ENCODE results near the gene MSI1. TPM values are rescaled to one million over a fixed set of nuclear protein-coding genes. Genes with fewer than 3 reads are reported as not detected.

The MSI1 gene
- total and polyA plus RNA-seq, 10 of the 15 experiments (the other 5 are each of a cell fraction or from before 2014, with no cell fraction given) = 0.04 TPM; not detected in 9

DNA sequence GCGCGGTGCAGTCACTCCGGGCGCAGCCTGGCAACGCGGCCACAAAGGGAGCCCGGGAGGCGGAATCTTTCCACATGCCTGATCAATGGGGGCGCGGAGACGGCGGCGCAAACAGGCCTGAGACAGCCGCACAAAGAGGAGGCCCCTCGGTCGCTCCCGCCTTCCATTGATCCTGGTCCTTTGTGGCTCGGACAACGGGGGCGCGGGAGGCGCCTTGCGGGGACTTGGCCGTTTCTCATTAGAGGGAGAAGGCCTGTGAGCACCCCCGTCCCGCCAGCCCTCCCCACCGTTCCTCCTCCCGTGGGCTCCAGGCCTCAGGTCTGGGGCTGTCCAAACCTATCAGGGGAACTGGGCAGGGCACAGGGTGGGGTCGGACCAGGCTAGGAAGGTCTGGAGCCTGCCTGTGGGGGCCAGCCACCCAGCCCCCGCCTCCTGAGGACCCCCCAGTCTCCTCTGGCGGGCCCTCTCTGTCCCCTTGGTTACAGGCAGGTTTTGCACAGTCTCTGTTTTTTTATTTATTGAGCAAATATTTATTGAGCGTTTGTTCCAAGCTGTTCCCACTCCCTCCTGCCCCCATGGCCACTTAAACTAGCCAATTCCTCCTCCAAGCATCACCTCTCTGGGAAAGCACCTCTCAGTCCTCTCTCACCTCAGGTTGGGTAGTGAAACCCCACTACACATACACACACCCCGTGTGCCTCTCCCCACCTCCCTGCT lies 29.0 kb upstream of the MSI1 start:
- POLR2A ChIA-PET = no interaction called here
- in situ Hi-C loops (cut with MboI) = no loop called here
- SMC1A ChIA-PET (ENCODE audit: uncharacterized antibody, unreplicated experiment) = no interaction called here
- no peak for TF ChIP-seq RAD51 (IDR thresholded peaks at IDR 0.05)
- no peak for TF ChIP-seq LARP7 (IDR thresholded peaks at IDR 0.05)
- no peak for TF ChIP-seq SREBF1 (IDR thresholded peaks at IDR 0.05; ENCODE audit: low read length)
- TF ChIP-seq, protein P1, sequence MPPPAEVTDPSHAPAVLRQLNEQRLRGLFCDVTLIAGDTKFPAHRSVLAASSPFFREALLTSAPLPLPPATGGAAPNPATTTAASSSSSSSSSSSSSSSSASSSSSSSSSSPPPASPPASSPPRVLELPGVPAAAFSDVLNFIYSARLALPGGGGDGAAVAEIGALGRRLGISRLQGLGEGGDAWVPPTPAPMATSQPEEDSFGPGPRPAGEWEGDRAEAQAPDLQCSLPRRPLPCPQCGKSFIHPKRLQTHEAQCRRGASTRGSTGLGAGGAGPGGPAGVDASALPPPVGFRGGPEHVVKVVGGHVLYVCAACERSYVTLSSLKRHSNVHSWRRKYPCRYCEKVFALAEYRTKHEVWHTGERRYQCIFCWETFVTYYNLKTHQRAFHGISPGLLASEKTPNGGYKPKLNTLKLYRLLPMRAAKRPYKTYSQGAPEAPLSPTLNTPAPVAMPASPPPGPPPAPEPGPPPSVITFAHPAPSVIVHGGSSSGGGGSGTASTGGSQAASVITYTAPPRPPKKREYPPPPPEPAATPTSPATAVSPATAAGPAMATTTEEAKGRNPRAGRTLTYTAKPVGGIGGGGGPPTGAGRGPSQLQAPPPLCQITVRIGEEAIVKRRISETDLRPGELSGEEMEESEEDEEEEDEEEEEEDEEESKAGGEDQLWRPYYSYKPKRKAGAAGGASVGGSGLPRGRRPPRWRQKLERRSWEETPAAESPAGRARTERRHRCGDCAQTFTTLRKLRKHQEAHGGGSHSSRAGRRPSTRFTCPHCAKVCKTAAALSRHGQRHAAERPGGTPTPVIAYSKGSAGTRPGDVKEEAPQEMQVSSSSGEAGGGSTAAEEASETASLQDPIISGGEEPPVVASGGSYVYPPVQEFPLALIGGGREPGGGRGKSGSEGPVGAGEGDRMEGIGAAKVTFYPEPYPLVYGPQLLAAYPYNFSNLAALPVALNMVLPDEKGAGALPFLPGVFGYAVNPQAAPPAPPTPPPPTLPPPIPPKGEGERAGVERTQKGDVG (CRISPR knock-in tag; IDR thresholded peaks at IDR 0.05) = no peak
- no peak for TF ChIP-seq SIX5 (IDR thresholded peaks at IDR 0.05; ENCODE audit: low read depth, low read length, severe bottlenecking)
- TF ChIP-seq NFIC (IDR thresholded peaks at IDR 0.05; ENCODE audit: low read depth, low read length) = no peak
- no peak for TF ChIP-seq FOXK2 (IDR thresholded peaks at IDR 0.05)
- no peak for TF ChIP-seq HDAC6 (IDR thresholded peaks at IDR 0.05; ENCODE audit: unreplicated experiment)
- no peak for TF ChIP-seq GATAD2B (conservative IDR thresholded peaks at IDR 0.05; ENCODE audit: low read depth)
- TF ChIP-seq BMI1 (IDR thresholded peaks at IDR 0.05; ENCODE audit: borderline replicate concordance) = no peak
- no peak for TF ChIP-seq KLF5 (IDR thresholded peaks at IDR 0.05; ENCODE audit: partially characterized antibody)
- no peak for TF ChIP-seq RCOR1 (conservative IDR thresholded peaks at IDR 0.05; ENCODE audit: low read depth, low read length)
- TF ChIP-seq, protein P2, sequence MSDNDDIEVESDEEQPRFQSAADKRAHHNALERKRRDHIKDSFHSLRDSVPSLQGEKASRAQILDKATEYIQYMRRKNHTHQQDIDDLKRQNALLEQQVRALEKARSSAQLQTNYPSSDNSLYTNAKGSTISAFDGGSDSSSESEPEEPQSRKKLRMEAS (IDR thresholded peaks at IDR 0.05; ENCODE audit: low read depth, low read length) = no peak
- TF ChIP-seq, protein P3, sequence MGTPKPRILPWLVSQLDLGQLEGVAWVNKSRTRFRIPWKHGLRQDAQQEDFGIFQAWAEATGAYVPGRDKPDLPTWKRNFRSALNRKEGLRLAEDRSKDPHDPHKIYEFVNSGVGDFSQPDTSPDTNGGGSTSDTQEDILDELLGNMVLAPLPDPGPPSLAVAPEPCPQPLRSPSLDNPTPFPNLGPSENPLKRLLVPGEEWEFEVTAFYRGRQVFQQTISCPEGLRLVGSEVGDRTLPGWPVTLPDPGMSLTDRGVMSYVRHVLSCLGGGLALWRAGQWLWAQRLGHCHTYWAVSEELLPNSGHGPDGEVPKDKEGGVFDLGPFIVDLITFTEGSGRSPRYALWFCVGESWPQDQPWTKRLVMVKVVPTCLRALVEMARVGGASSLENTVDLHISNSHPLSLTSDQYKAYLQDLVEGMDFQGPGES (IDR thresholded peaks at IDR 0.05) = no peak
- TF ChIP-seq, protein P4, sequence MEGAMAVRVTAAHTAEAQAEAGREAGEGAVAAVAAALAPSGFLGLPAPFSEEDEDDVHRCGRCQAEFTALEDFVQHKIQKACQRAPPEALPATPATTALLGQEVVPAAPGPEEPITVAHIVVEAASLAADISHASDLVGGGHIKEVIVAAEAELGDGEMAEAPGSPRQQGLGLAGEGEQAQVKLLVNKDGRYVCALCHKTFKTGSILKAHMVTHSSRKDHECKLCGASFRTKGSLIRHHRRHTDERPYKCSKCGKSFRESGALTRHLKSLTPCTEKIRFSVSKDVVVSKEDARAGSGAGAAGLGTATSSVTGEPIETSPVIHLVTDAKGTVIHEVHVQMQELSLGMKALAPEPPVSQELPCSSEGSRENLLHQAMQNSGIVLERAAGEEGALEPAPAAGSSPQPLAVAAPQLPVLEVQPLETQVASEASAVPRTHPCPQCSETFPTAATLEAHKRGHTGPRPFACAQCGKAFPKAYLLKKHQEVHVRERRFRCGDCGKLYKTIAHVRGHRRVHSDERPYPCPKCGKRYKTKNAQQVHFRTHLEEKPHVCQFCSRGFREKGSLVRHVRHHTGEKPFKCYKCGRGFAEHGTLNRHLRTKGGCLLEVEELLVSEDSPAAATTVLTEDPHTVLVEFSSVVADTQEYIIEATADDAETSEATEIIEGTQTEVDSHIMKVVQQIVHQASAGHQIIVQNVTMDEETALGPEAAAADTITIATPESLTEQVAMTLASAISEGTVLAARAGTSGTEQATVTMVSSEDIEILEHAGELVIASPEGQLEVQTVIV (IDR thresholded peaks at IDR 0.05; ENCODE audit: borderline replicate concordance, partially characterized antibody) = no peak
- no peak for TF ChIP-seq MTA3 (IDR thresholded peaks at IDR 0.05; ENCODE audit: borderline replicate concordance, low read length)

More for the DNA sequence above, 29.0 kb upstream of the MSI1 start:
- H3K4me2 ChIP-seq (ENCODE audit: control insufficient read depth, insufficient read depth) = no peak overlapping the region
- H4K20me1 ChIP-seq (ENCODE audit: control insufficient read depth, insufficient read depth) = no peaks in the 10 kb centered on the region
- ChIA-PET RAD21 (ENCODE audit: unreplicated experiment) (no interaction called here), CTCF (no interaction called here)
- H3K36me3 ChIP-seq (ENCODE audit: control insufficient read depth in 2 of 2, insufficient read depth in 2 of 2, low read length in 1 of 2) = no peaks in the 10 kb centered on the region
- H3K27ac ChIP-seq (ENCODE audit: control insufficient read depth, insufficient read depth) = no peak overlapping the region
- H3K4me1 ChIP-seq (ENCODE audit: control insufficient read depth, insufficient read depth, low read length) = 0 out of 2 replicates have a peak, but pooled peaks cover 3% of the 10 kb centered on the region
- BruUV-seq (replicated peaks) = no TSS peak
- no peak overlapping the region for H3K9ac ChIP-seq (ENCODE audit: control insufficient read depth, insufficient read depth, low read length)
- peak; percentile 44 for ATAC-seq
- intact Hi-C loops (cut with micrococcal nuclease; ENCODE audit: unreplicated experiment) = no loop called here
- H3K9me3 ChIP-seq (replicated peaks; ENCODE audit: control insufficient read depth, insufficient read depth, low read length) = no peaks in the 10 kb centered on the region
- DNase-seq (ENCODE audit: low read depth, low spot score) = no peak
- WGBS (ENCODE audit: insufficient coverage, insufficient replicate concordance, low lambda C conversion rate, missing lambda C conversion rate) = 70% methylated on average over 33 of the region's 33 CpGs
- no peak overlapping the region for H2AFZ ChIP-seq (ENCODE audit: control insufficient read depth, low read depth, low read length)
- H3K79me2 ChIP-seq (ENCODE audit: control insufficient read depth, insufficient read depth, low read length) = no peaks in the 10 kb centered on the region
- H3K4me3 ChIP-seq = no peak overlapping the region
- FAIRE-seq = no peak
- no peaks in the 10 kb centered on the region; a peak in 3 of 4 replicates for H3K27me3 ChIP-seq (replicated peaks in 1 of 2; ENCODE audit: control insufficient read depth in 2 of 2, insufficient read depth in 2 of 2, low read length in 1 of 2)

Data from GM12878 (cell line).